Measurements from ENCODE around the gene TRPM6. TPM values are rescaled to one million over a fixed set of nuclear protein-coding genes. Genes with fewer than 3 reads are reported as not detected.

The TRPM6 gene
- total RNA-seq, 1 donor from 2014 or later = 0.07 TPM

DNA sequence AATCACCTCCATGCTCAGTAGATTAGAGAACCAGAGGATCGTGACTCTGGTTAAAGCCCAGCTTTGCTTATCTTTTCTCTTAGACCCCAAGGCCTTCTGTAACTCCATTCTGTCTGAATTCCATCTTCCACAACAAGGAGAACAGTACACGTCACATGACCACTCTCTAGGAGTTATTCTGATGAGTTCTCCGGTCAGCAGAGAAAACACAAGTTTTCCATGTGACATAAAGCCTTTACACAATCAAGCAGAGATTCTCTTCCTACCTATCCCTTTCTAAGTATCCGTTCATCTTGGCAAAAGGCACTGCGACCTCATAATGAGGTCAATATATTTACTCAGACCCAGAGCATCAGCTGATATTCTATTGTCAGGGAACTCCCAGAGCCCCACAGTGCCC is 112.3 kb downstream of the TRPM6 start:
- DNase-seq (ENCODE audit: low read depth, low spot score) = no peak

DNA sequence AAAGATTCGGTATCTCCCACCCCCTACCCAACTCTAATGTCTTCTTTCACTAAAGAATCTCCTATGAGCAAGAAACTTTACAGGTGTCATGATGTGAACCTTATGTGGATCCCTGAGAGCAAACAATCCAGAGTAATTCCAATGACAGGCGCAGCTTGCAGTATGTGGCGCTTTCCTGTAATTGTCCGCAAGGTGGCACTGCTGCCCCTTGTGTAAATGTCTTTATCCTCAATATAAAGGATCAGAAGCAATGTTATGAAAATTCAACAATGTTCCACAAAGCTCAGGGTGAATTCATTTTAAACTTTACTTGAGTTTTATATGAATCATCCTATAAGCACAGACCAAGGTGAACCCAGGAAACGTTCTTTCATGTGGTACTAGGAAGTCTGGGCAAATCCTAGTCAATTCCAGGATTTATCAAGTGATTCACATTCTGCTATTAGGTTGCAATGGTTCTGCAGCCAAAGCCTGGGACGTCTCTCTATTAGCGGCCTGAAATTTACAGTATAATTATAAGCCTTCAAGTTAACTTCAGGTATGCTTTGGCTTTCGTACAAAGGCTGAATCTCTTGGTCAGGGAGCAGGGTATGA is 113.7 kb downstream of the TRPM6 start:
- DNase-seq (ENCODE audit: low read depth, low spot score) = peak; percentile 17

DNA sequence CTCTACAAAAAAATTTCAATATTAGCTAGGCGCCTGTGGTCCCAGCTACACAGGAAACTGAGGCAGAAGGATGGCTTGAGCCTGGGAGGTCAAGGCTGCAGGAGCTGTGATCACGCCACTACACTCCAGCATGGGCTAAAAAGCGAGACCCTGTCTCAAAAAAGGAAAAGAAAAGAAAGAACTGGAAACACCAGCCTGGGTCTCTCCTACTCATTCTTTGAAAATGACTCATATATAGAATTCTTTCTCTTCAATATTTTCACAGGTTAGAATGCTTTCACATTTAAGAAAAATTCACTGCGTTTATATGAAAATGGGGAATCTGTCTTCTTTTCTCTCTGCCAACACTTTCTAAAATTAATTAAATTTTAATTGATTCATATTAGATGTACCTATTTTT is 115.6 kb downstream of the TRPM6 start:
- no peak for DNase-seq (ENCODE audit: low read depth, low spot score)

DNA sequence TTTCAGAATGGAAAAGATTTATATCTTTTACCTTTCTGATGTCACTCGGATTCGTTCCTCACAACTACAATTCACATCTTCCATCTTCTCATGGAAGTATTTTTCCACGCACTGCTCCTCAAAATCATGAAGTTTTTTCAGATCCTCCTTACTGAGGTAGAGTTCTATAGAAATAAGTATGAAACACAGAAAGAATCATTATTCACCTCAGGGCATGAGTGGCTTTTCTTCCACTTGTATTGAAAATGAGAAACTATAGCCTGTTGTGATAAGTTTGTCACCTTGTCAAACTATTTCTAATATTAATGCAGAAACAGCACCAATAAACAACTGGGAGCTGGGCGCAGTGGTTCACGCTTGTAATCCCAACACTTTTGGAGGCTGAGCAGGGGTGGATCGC is 116.0 kb downstream of the TRPM6 start:
- no peak for DNase-seq (ENCODE audit: low read depth, low spot score)

DNA sequence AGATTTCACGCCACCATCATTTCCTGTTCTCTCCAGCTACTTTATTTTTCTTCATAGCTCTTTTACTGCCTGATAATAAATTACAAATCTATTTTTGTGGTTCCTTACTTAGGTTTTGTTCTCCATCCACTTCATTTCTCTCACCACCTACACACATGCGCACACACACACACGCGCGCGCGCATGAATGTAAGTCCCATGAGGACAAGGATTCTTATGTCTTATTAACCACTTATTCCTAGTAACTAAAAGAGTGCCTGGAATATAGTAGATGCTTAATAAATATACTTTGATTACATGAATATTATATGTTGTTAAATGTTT is 116.5 kb downstream of the TRPM6 start:
- DNase-seq (ENCODE audit: low read depth, low spot score) = no peak

DNA sequence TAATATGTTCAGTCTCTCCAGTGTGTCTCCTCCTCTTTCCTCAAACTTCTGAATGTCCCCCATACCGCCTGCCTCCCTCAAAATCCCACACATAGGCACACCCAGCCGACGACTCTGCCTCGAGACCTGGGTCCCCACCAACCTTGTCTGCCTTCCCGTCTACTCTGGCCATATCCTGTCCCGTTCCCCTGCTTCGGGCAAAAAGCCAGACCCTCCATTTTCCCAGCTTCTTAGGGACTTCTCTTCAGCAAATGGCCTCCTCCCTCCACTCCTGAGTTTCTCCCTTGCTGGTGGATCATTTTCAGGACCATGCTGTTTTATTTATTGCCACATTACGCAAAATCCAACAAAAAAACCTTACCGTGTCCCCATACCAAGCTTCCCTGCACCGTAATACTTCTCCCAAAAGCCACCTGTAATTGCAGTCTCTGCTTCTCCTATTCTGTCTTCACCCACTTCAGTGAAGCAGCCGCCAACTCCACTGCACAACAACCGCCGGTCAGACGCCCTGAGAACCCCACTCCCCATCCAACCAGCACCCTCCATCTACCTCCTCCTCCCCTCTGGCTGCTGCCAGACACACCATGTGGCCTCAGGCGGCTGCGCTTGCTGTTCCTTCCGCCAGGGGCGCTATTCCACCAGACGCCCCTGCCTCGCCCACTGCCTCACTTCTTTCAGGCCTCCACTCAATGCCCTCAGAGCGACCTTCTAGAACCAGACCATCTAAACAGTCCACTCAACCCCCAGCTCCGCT is 117.0 kb downstream of the TRPM6 start:
- DNase-seq (ENCODE audit: low read depth, low spot score) = no peak

DNA sequence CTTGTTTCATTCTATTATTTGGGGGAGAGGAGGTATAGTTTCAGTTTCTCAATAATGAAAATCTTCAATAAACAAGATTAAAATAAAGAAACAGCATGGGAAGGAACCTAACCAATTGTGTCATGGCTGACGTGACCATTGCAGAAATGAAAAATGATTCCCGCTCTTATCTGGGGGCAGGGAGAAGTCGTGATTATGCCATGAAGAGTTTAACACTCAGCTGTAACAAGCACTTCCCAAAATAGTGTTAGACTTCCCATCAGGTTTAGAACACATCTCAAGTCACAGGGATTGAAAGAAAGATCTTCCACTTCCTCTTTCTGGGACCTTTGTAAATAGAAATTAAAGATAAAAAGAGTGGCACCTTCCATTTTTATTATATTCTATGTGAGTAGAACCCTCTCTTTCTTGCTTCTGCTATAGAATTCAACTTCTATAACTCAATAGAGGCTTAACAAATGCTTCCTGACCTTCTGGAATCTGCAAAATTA is 122.2 kb downstream of the TRPM6 start:
- DNase-seq (ENCODE audit: low read depth, low spot score) = no peak

DNA sequence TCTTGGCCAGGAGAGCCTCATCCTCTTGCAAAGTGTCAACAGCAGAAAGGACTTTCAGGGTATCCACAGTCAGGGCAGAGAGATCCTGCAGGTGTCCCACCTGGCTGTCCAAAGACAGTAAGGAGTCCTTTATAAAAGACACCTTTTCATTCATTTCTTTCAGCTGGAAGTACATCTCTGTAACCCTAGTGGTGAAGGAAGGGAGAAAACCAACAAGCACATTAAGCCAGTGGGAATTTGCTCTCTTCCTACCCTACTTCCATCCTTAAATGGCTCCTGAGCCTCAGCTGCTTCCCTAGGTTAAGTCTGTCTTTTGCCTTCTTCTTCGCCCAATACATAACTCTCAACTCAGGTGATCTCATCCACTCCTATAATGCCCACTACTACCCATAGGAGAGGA is 124.8 kb downstream of the TRPM6 start:
- DNase-seq (ENCODE audit: low read depth, low spot score) = no peak

DNA sequence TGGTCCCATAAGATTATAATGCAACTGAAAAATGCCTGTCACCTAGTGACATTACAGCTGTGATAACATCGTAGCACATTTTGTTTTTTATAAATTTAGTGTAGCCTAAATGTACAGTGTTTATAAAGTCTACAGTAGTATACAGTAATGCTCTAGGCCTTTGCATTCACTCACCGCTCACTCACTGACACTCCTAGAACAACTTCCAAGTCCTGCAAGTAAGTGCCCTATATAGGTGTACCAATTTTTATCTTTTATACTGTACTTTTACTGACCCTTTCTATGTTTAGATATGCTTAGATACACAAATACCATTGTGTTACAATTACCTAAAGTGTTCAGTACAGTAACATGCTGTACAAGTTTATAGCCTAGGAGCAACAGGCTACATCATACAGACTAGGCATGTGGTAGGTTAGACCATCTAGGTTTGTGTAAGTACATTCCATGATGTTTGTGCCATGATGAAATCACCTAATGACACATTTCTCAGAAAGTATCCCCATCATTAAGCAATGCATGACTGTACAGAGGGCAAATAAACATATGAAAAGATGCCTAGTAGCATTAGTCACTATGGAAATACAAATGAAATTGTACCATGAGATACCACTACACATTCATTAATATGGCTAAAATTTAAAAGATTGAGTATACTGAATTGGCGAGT is 127.6 kb downstream of the TRPM6 start:
- no peak for DNase-seq (ENCODE audit: low read depth, low spot score)

DNA sequence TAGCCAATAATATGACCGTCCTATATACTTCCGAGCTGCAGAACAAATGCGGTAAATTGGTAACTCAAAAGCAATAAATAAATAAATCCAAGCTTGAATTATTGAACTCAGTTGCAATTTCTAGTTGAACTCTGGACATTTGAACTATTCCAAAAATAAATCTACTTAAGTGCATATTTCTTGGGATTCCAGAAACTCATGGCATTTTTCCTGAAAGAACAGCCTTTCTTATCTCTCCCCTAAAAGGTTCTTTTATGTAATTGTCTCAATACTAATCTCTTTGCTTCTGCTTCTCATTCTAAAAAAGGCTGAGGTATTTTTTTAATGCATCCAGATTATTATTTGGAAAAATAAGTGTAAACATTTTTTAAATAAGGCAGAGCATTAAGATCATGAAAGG is 131.7 kb downstream of the TRPM6 start:
- no peak for DNase-seq (ENCODE audit: low read depth, low spot score)

DNA sequence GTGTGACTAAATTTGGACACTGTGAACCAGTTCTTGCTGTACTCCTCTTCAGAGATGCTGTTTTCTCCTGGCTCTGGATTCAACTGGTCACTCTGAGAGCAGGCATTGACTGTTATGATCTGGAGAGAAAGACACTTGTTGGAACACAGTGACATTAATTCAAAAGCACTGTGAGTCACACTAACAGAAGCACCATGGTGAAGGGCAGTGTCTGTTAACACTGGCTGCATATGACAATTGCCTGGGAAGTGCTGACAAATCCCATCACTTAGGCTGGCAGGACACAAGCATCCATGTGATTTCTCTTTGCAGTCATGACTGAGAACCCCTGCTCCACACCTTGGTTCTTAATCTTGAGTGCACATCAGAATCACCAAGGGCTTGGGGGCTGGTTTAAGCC is 132.4 kb downstream of the TRPM6 start:
- DNase-seq (ENCODE audit: low read depth, low spot score) = no peak

DNA sequence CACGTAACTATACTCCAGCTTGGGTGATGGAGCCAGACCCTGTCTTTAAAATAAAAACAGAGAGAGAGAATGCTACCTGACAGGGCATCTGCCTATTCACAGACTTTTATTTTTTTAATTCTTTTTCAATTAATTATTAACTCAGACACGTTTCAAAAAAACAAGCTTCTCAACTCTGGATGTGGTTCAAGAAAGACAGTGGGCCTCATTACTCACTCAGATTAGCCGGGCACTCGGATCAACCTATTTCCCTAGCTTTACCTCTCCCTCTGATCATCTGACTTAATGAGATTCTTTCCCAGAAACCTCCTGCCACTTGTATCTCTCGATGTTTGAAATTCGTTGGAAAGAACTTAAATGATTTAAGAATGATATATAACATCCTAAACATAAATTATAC is 134.1 kb downstream of the TRPM6 start:
- no peak for DNase-seq (ENCODE audit: low read depth, low spot score)

DNA sequence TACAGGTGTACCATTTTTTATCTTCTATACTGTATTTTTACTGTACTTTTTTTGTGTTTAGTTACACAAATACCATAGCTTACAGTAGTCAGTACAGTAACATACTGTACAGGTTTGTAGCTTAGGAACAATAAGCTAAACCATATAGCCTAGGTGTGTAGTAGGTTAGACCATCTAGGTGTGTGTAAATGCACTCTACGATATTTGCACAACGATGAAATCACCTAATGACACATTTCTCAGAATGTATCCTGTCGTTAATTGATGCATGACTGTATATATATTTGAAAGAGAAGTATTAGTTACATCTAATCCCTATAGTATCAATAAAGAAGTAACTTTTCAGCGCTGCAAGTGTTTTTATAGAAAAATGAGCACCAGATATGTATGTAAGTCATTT is 138.8 kb downstream of the TRPM6 start:
- no peak for DNase-seq (ENCODE audit: low read depth, low spot score)

DNA sequence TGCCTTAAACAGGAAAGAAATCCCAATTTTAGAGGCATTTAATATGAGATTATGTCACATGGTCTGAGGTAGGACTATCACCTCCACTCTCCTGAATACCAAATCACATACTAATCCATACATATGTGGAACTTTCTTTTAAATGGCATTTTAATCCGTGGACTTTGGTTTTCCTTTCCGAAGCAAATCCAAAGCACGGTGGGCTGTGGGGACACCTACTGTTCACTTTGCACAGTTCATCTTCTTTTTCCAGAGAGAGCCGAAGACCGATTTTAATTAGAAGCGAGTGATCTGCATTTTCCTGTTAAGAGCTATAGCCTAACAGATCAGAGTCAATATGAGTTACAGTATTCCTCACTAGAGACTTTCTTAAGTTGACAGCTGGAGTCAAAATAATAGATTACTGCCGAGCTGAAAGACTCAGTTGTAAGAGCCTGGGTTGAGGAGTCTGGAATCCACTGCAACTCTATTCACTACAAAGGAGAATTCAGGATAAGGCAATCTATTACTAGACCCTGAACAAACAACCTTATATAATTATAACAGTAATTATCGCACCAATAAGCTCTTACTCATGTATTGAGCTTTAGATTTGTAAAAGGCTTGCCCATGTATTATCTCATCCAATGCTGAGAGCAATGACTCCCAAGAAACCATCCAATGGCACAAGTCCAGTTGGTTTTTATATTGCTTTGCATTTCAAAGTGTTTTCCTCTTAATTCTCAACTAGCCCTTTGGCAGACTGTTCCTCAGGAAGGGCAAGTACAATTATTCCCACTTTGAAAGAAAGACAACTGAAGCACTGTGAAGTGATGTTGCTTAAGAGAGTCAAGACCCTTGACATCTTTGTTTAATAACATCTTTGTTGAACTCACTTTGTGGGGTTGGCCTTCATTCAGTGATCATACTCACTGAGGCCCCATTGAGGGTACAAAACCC is 144.7 kb downstream of the TRPM6 start:
- no peak for DNase-seq (ENCODE audit: low read depth, low spot score)

DNA sequence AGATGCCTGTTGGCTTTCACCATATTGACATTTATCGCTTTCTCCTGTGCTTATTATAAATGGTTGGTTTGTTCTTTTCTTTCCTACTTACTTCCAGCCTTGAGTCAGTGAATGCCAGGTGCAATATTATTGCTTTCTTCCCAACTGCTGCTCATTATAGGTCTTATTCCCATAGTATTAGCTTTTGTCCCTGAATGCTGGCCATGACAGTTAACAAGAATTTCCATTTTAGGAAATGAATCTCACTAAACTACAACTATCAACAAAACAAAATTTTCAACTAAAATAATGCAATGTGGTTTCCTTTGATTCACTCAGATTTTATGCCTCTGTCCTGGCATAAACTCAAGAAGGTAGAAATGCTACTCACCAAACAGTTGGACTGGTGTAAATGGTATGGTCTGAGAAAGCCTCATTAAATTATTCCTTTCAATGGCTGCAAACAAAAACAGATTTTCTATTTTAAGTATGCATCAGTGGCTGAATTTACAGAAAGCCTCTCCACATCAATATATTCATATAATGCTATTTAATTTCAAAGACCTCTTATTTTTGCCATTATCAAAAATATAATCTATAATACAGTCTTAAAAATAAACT is 145.4 kb downstream of the TRPM6 start:
- no peak for DNase-seq (ENCODE audit: low read depth, low spot score)

DNA sequence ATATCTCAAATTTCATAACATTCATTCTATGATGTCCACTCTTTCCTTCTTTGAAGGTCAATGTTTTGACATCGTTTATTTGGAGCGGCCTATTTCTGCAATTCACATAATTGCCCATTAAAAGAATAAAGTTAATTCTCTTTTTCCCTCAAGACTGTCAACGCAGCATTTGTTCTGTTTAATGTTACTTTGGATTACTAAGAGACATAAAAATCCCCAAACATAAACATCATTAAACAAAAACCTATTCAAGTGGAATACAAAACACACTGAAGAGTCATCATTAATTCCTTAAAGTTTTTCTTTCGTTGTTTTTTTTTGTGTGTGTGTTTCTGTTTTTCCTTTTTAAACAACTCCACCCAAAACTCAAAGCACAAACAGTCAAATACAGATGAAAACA is 151.1 kb downstream of the TRPM6 start:
- no peak for DNase-seq (ENCODE audit: low read depth, low spot score)

DNA sequence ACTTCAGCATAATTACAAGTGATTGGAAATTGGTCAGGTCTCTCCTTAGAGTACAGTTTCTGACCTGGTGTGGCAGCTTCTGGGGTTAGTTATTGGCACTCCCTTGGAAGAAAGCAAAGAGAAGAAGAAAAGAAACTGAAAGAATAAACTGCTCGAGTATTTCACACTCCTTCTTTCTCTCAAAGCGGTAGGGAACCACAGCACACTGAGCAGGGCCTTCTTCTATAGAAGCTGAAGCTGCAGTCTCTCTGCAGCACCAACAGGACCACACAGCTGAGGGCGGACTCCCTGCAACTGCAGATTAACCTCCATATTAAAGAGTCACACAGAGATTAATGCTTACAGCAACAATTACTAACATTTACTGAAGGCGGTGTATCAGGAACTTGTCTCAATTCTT is 152.0 kb downstream of the TRPM6 start:
- no peak for DNase-seq (ENCODE audit: low read depth, low spot score)

DNA sequence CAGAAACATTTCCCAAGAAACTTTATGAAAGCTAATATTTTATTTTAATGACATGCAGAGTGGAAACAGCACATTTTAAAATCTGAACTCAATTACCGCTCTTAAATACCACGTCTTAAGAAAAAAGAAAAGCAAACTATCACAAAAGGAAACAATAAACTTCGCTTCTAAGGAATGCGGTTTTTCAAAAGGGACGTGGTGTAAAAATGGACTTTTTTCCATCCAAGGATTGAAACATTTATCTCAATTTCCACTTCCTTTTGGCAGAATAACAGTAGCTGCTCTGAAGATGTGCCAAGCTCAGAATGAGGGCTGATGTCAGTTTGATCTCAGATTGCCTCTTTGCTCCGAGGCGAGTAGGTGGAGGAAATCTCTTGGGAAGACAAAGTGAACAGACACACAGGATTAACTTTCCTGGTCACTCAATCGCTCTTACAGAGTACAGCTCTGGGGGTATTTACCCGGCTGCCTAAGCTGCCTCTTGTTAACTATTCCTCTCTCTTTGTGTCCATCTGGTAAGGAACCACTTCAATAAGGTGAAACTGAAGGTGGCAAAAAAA is 158.5 kb downstream of the TRPM6 start:
- no peak for DNase-seq (ENCODE audit: low read depth, low spot score)

DNA sequence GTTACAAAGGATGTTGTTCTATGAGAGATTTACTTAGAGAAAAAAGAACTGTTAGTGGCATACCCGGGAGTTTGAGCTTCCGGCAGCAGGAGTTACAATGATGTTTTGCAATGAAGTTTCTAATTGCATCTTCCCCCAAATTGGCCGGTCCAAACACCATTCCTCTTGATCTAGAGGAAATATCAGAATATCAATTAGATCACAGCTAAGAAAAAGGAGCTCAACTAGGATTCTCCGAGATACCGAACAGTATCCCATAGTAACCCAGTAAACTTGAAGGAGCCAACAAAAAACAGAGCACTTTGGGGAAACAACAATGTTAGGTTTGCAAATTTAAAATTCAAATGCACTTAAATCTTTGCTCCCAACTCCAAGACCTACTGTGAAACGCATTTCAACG is 159.5 kb downstream of the TRPM6 start:
- DNase-seq (ENCODE audit: low read depth, low spot score) = no peak

DNA sequence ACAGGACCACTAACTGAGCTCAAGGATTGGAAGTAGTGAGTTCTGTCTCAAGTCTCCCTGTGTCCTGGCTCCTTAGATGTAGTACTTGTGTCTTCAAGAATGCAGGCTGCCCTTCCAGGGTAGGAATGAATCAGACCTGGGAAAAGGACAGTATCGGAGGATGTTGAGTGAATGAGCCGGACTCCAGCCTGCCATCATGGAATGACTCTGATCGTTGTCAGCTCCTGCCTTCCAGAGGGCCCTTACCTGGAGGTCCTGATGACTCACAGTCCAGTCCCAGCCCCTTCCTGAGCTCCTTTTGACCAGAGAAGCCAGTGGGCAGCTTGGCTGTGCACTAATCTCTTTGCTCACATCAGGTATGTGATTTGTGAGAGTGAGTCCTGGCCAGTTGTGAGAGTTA is 161.1 kb downstream of the TRPM6 start:
- no peak for DNase-seq (ENCODE audit: low read depth, low spot score)

DNA sequence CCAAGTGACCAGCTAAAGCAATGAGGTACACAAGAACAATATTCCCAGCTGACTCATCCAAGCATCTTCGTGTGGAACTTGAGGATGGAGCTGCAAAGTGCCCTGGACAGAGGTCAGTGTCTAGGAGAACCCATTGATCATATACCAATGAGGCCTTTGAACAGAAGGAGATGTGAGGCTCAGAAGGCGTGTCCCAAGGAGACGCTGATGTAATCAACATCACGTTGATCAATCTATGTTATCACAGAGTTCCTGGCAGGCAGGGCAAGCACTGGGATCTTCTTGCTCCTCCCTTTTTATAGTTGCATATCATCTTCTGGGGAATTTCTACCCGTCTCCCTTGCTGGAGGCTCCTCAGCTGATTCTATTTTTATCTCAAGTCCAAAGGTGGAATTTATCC is 163.4 kb downstream of the TRPM6 start:
- no peak for DNase-seq (ENCODE audit: low read depth, low spot score)

Measured in pulmonary artery endothelial cell (primary cell).